ENCODE measurements around the gene MINDY2. TPM values are rescaled to one million over a fixed set of nuclear protein-coding genes. Genes with fewer than 3 reads are reported as not detected.

The MINDY2 gene
- total RNA-seq, 1 experiment from 2014 or later = 18.4 TPM

- Histone ChIP-seq H3K79me2 (ENCODE audit: low read depth) (peaks cover 51% of the 10 kb centered on the region), H3K36me3 (ENCODE audit: low read depth) (no peaks in the 10 kb centered on the region), H3K9me3 (ENCODE audit: insufficient read depth, low read depth) (no peaks in the 10 kb centered on the region), H3F3A (ENCODE audit: insufficient read depth, low read depth) (peaks cover 6% of the 10 kb centered on the region), H3K4me2 (peak overlapping the region; percentile 93), H3K4me3 (peak overlapping the region; percentile 97), H3K9me2 (ENCODE audit: insufficient read depth) (no peaks in the 10 kb centered on the region), H3K27me3 (ENCODE audit: insufficient read depth, low read depth) (no peaks in the 10 kb centered on the region), H4K20me1 (ENCODE audit: insufficient read depth) (peaks cover 7% of the 10 kb centered on the region), H2AFZ (peak overlapping the region; percentile 70; the same call in 1 of the 2 replicates), H3K4me1 (replicated peaks; ENCODE audit: insufficient read depth) (peaks cover 20% of the 10 kb centered on the region), H3K27ac (peak overlapping the region; percentile 79)
- no TSS peak for BruUV-seq (replicated peaks)
- intact Hi-C loops (cut with micrococcal nuclease; ENCODE audit: unreplicated experiment) = loop anchor here (1.0 to 5.0 kb wide), 4 partner anchors 117 to 522 kb away; no protein-coding TSS in a partner anchor
- POLR2A ChIA-PET (ENCODE audit: unreplicated experiment) = interaction anchor here (0.7 to 3.8 kb wide), 4 partner anchors 22 to 526 kb away, joined by 3 to 33 read pairs (median 7); partner anchors contain the start of gene MINDY2
- DNase-seq = peak in 1 of 2 experiments; percentile 31
- TF ChIP-seq EZH2 (IDR thresholded peaks at IDR 0.05; ENCODE audit: low read depth) (no peak), CTCF (conservative IDR thresholded peaks at IDR 0.05) (no peak)
- CTCF ChIA-PET = no interaction called here
These were observed 22.1 kb upstream of the MINDY2 start for GRCh38 chr15:58748852-58749531.

GRCh38 chr15:58749532-58750337, 21.4 kb upstream of the MINDY2 start, which contains the start of gene ADAM10:
ADAM10 (minus strand) TSS chr15:58749707; CDS start chr15:58749534, 173 bp downstream.
- no peaks in the 10 kb centered on the region for H3K27me3 ChIP-seq (ENCODE audit: insufficient read depth, low read depth)
- H2AFZ ChIP-seq = peak within 1 kb of the TSS; percentile 91
- intact Hi-C loops (cut with micrococcal nuclease; ENCODE audit: unreplicated experiment) = loop anchor here (1.0 to 5.0 kb wide), 5 partner anchors 21 to 522 kb away; no protein-coding TSS in a partner anchor
- H3K27ac ChIP-seq = peak within 1 kb of the TSS; percentile 79
- H3K9me3 ChIP-seq (ENCODE audit: insufficient read depth, low read depth) = no peaks in the 10 kb centered on the region
- peaks cover 44% of the 10 kb centered on the region for H3K79me2 ChIP-seq (ENCODE audit: low read depth)
- TF ChIP-seq CTCF (conservative IDR thresholded peaks at IDR 0.05) = no peak
- no peak for TF ChIP-seq EZH2 (IDR thresholded peaks at IDR 0.05; ENCODE audit: low read depth)
- peaks cover 6% of the 10 kb centered on the region for H3F3A ChIP-seq (ENCODE audit: insufficient read depth, low read depth)
- peak within 1 kb of the TSS; percentile 97 for H3K4me3 ChIP-seq
- no TSS peak for BruUV-seq (replicated peaks)
- DNase-seq = peak; percentile 89 to 98
- H3K36me3 ChIP-seq (ENCODE audit: low read depth) = no peaks in the 10 kb centered on the region
- H3K9me2 ChIP-seq (ENCODE audit: insufficient read depth) = no peaks in the 10 kb centered on the region
- H4K20me1 ChIP-seq (ENCODE audit: insufficient read depth) = peaks cover 7% of the 10 kb centered on the region
- H3K4me1 ChIP-seq (replicated peaks; ENCODE audit: insufficient read depth) = peaks cover 20% of the 10 kb centered on the region
- CTCF ChIA-PET = interaction anchor here (0.6 to 0.7 kb wide), 3 partner anchors 11 to 202 kb away, joined by 3 to 11 read pairs (median 8); no protein-coding TSS in a partner anchor
- peak within 1 kb of the TSS; percentile 94 for H3K4me2 ChIP-seq
- POLR2A ChIA-PET (ENCODE audit: unreplicated experiment) = interaction anchor here (0.6 to 3.8 kb wide), 9 partner anchors 21 to 527 kb away, joined by 3 to 33 read pairs (median 9); partner anchors contain the start of gene MINDY2

- H3K4me2 ChIP-seq = no peak overlapping the region
- H3F3A ChIP-seq (ENCODE audit: insufficient read depth, low read depth) = peaks cover 6% of the 10 kb centered on the region; the same call in 1 of the 2 replicates
- no TSS peak for BruUV-seq (replicated peaks)
- no peaks in the 10 kb centered on the region for H3K36me3 ChIP-seq (ENCODE audit: low read depth)
- peaks cover 14% of the 10 kb centered on the region for H3K79me2 ChIP-seq (ENCODE audit: low read depth)
- peaks cover 3% of the 10 kb centered on the region; the same call in 1 of the 2 replicates for H4K20me1 ChIP-seq (ENCODE audit: insufficient read depth)
- no peaks in the 10 kb centered on the region for H3K9me2 ChIP-seq (ENCODE audit: insufficient read depth)
- H2AFZ ChIP-seq = no peak overlapping the region
- DNase-seq = no peak
- no peak overlapping the region for H3K4me3 ChIP-seq
- H3K4me1 ChIP-seq (replicated peaks; ENCODE audit: insufficient read depth) = no peaks in the 10 kb centered on the region; the same call in 1 of the 2 replicates
- intact Hi-C loops (cut with micrococcal nuclease; ENCODE audit: unreplicated experiment) = no loop called here
- no peaks in the 10 kb centered on the region for H3K9me3 ChIP-seq (ENCODE audit: insufficient read depth, low read depth)
- H3K27ac ChIP-seq = no peak overlapping the region
- TF ChIP-seq EZH2 (IDR thresholded peaks at IDR 0.05; ENCODE audit: low read depth) (no peak), CTCF (conservative IDR thresholded peaks at IDR 0.05) (no peak)
- no peaks in the 10 kb centered on the region for H3K27me3 ChIP-seq (ENCODE audit: insufficient read depth, low read depth)
- POLR2A ChIA-PET (ENCODE audit: unreplicated experiment) = interaction anchor here (0.6 kb wide), 1 partner anchor 85 kb away, joined by 8 read pairs; no protein-coding TSS in a partner anchor
- CTCF ChIA-PET = no interaction called here
These were observed 18.4 kb upstream of the MINDY2 start for GRCh38 chr15:58752716-58753115.
